MCF 10A (cell line): Measurements from ENCODE around the gene PTPRT. TPM values are rescaled to one million over a fixed set of nuclear protein-coding genes. Genes with fewer than 3 reads are reported as not detected.

ENCODE experiments used
- BruUV-seq: library from RNA; stranded (reverse); fragments of 400-500 nt; replicated peaks from 2 replicates; lab custom pipeline; 2021; lab: Mats Ljungman, UMichigan
- CTCF ChIA-PET: fragments of 300-600 bp; sonication (Branson Sonifier 250); formaldehyde crosslinking; extraction: SDS; loops from one replicate; lab custom pipeline; 2021; ENCODE audit warnings: antibody characterized with exemption, inconsistent platforms; lab: Yijun Ruan, JAX
- POLR2A ChIA-PET: fragments of 300-600, 350-650 bp; sonication (Branson Sonifier 250); formaldehyde crosslinking; extraction: SDS; loops from one replicate; lab custom pipeline; 2020; ENCODE audit warnings: antibody characterized with exemption, inconsistent platforms; lab: Yijun Ruan, JAX
- DNase-seq: peaks from one replicate; pipeline ENCODE4 v3.0.0-alpha.2; 2018; ENCODE audit not compliant: unreplicated experiment
- H3K27ac Mint-ChIP-seq: one replicate; pipeline ENCODE4 v1.8.0; 2022; ENCODE audit warnings: mild to moderate bottlenecking, low read depth, mixed read lengths; ENCODE audit not compliant: unreplicated experiment
- H3K27me3 Mint-ChIP-seq: one replicate; pipeline ENCODE4 v1.8.0; 2022; ENCODE audit warnings: mixed read lengths; ENCODE audit not compliant: insufficient read depth, unreplicated experiment
- H3K36me3 Mint-ChIP-seq: one replicate; pipeline ENCODE4 v1.8.0; 2022; ENCODE audit warnings: mild to moderate bottlenecking, moderate library complexity, mixed read lengths; ENCODE audit not compliant: insufficient read depth, unreplicated experiment
- H3K4me1 Mint-ChIP-seq: one replicate; pipeline ENCODE4 v1.8.0; 2022; ENCODE audit warnings: mixed read lengths; ENCODE audit not compliant: insufficient read depth, unreplicated experiment
- H3K4me3 Mint-ChIP-seq: one replicate; pipeline ENCODE4 v1.8.0; 2022; ENCODE audit warnings: mild to moderate bottlenecking, moderate library complexity, mixed read lengths; ENCODE audit not compliant: unreplicated experiment
- H3K9me3 Mint-ChIP-seq: one replicate; pipeline ENCODE4 v1.8.0; 2022; ENCODE audit warnings: mixed read lengths; ENCODE audit not compliant: unreplicated experiment
- intact Hi-C: fragments of 100-400 bp; cut with micrococcal nuclease; formaldehyde crosslinking; loops from 2 replicates; pipeline ENCODE4 v1.14.1; 2022
- total RNA-seq: library from RNA; stranded (reverse); gene quantifications from 2 replicates; pipeline ENCODE4 v1.2.3, GENCODE V29; 2022
- TF ChIP-seq, protein P1 (sequence below): fragments of 200-600 bp; IDR thresholded peaks from one replicate; pipeline ENCODE4 v1.8.0; 2022; ENCODE audit warnings: antibody characterized with exemption, mild to moderate bottlenecking; ENCODE audit not compliant: unreplicated experiment

The PTPRT gene
- total RNA-seq, 1 experiment from 2014 or later, result not detected

- CTCF ChIA-PET, result interaction anchor here (0.6 to 1.1 kb wide), 2 partner anchors 26 to 180 kb away, joined by 3 to 4 read pairs; no protein-coding TSS in a partner anchor
- TF ChIP-seq, protein P1, sequence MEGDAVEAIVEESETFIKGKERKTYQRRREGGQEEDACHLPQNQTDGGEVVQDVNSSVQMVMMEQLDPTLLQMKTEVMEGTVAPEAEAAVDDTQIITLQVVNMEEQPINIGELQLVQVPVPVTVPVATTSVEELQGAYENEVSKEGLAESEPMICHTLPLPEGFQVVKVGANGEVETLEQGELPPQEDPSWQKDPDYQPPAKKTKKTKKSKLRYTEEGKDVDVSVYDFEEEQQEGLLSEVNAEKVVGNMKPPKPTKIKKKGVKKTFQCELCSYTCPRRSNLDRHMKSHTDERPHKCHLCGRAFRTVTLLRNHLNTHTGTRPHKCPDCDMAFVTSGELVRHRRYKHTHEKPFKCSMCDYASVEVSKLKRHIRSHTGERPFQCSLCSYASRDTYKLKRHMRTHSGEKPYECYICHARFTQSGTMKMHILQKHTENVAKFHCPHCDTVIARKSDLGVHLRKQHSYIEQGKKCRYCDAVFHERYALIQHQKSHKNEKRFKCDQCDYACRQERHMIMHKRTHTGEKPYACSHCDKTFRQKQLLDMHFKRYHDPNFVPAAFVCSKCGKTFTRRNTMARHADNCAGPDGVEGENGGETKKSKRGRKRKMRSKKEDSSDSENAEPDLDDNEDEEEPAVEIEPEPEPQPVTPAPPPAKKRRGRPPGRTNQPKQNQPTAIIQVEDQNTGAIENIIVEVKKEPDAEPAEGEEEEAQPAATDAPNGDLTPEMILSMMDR, result no peak
- no peak overlapping the region for H3K4me3 Mint-ChIP-seq
These were observed 182.9 kb downstream of the PTPRT start for GRCh38 chr20:43006651-43007375.

DNA sequence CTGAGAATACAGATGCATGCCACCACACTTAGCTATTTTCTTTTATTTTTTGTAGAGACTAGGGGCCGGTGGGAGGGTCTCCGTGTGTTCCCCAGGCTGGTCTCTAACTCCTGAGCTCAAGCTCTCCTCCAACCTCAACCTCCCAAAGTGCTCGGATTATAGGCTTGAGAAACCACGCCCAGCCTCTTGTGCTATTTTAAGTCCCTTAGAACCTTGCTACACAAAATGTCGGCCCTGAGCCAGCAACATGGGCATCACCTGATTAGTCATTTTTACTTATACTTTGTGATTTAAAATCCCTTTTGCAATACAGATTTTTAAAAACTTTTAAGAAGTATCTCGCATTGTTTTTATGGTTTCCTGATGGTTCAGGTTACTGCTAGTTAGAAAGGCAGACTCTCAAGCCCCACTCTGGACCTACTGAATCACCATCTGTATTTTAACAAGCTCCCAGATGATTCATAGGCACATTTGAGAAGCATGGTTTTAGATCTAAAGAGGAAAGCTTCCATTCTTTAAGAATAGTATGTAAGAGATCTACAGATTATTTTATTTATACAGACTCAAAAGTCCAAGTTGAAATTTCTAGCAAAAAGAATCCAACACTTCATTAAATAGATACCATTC lies 186.3 kb downstream of the PTPRT start:
- ChIA-PET CTCF (interaction anchor here (0.6 to 0.8 kb wide), 2 partner anchors 61 to 164 kb away, joined by 4 to 7 read pairs; no protein-coding TSS in a partner anchor), POLR2A (no interaction called here)
- no TSS peak for BruUV-seq
- peaks cover 5% of the 10 kb centered on the region for H3K36me3 Mint-ChIP-seq
- H3K27me3 Mint-ChIP-seq, result no peaks in the 10 kb centered on the region
- H3K27ac Mint-ChIP-seq, result no peak overlapping the region
- TF ChIP-seq, protein P1, result no peak
- no peak for DNase-seq
- H3K4me1 Mint-ChIP-seq, result no peaks in the 10 kb centered on the region
- no peak overlapping the region for H3K4me3 Mint-ChIP-seq
- intact Hi-C loops, result no loop called here
- peaks cover 27% of the 10 kb centered on the region for H3K9me3 Mint-ChIP-seq

More at GRCh38 chr20:43006651-43007375, 182.9 kb downstream of the PTPRT start:
- no peak for DNase-seq
- no peak overlapping the region for H3K27ac Mint-ChIP-seq
- no peaks in the 10 kb centered on the region for H3K27me3 Mint-ChIP-seq
- intact Hi-C loops, result no loop called here
- POLR2A ChIA-PET, result no interaction called here
- no peaks in the 10 kb centered on the region for H3K4me1 Mint-ChIP-seq
- peaks cover 21% of the 10 kb centered on the region for H3K9me3 Mint-ChIP-seq
- H3K36me3 Mint-ChIP-seq, result peaks cover 5% of the 10 kb centered on the region
- BruUV-seq, result no TSS peak

DNA sequence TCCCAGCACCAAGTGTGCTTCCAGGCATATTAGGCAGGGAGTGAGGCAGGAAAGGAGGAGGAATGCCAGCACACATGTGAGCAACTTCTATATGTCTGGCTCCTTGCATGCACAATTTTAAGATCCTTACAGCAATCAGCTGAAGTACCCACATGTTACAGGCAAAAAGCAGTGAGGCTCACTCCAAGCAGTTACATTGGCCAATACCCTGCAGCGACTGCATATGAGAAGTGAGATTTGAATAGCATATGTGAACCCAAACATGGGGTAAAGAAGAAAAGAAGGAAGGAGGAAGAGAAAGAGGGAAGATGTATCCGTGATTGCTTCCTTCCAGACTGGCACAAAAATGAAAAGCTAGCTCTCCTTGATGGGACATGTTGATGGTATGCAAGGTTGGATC lies 193.6 kb downstream of the PTPRT start:
- H3K4me1 Mint-ChIP-seq, result no peaks in the 10 kb centered on the region
- peaks cover 56% of the 10 kb centered on the region for H3K9me3 Mint-ChIP-seq
- CTCF ChIA-PET, result no interaction called here
- POLR2A ChIA-PET, result no interaction called here
- TF ChIP-seq, protein P1, result no peak
- no peaks in the 10 kb centered on the region for H3K36me3 Mint-ChIP-seq
- intact Hi-C loops, result no loop called here
- no peak for DNase-seq
- no peak overlapping the region for H3K27ac Mint-ChIP-seq
- no TSS peak for BruUV-seq
- no peaks in the 10 kb centered on the region for H3K27me3 Mint-ChIP-seq
- no peak overlapping the region for H3K4me3 Mint-ChIP-seq

DNA sequence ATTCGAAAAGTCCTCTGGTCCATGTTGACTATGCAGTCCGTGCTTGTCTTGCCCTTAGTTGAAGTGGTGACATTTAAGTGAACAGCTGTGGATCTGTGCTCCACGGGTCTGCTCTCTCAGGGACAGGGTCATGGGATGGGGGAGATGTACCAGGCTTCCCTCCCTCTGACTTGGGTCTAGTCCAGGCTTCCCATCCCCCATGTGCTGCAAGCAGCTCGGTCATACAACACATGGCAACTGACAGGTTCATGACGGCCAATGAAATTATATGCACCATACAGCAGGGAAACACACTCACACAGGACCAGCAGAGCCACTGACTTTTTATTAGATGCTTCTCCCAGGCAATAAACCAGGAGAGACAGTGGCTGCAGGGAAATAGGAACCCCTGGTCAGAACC lies 201.4 kb downstream of the PTPRT start:
- Mint-ChIP-seq H3K4me1 (no peaks in the 10 kb centered on the region), H3K27me3 (no peaks in the 10 kb centered on the region), H3K4me3 (no peak overlapping the region), H3K9me3 (peaks cover 47% of the 10 kb centered on the region), H3K27ac (no peak overlapping the region), H3K36me3 (no peaks in the 10 kb centered on the region)
- no TSS peak for BruUV-seq
- ChIA-PET CTCF (no interaction called here), POLR2A (no interaction called here)
- intact Hi-C loops, result no loop called here
- TF ChIP-seq, protein P1, result no peak
- no peak for DNase-seq
